B cell (primary cell): ENCODE results near the gene TULP3. TPM values are rescaled to one million over a fixed set of nuclear protein-coding genes. Genes with fewer than 3 reads are reported as not detected.

Source experiments
- ATAC-seq: fragments of 200-7000 bp; cut with Tn5 transposase; one replicate; pipeline ENCODE4 v1.10.0; 2021; ENCODE audit warnings: low read depth, mild to moderate bottlenecking, moderate number of reproducible peaks, moderate library complexity
- CTCF ChIA-PET: fragments of 350-600 bp; sonication (Branson Sonifier 250); formaldehyde crosslinking; loops from one replicate; lab custom pipeline; 2021; ENCODE audit warnings: antibody characterized with exemption, inconsistent platforms; lab: Charles Lee
- POLR2A ChIA-PET: fragments of 350-600 bp; sonication (Branson Sonifier 250); formaldehyde crosslinking; loops from one replicate; lab custom pipeline; 2021; ENCODE audit warnings: antibody characterized with exemption; lab: Charles Lee
- DNase-seq: peaks from one replicate; pipeline ENCODE4 v3.0.0; 2013
- H2AFZ ChIP-seq: 2 replicates; pipeline ENCODE4 v1.6.1; 2012; ENCODE audit warnings: mild to moderate bottlenecking, low read depth, low read length; ENCODE audit not compliant: insufficient read depth, poor library complexity, severe bottlenecking
- H3K27ac ChIP-seq, 2 donors: 1 replicate in 1 of 2; 2 replicates in 1 of 2; pipeline ENCODE4 v1.5.1; 2012 to 2013; ENCODE audit warnings: low read length in 2 of 2, mild to moderate bottlenecking in 2 of 2, moderate library complexity in 1 of 2
- H3K27me3 ChIP-seq, 4 experiments: fragments of 200-600 bp in 1 of 4; sonication (generic) in 1 of 4; replicated peaks in 1 of 4; 1 replicate in 2 of 4; 2 replicates in 2 of 4; pipeline versions ENCODE4 v1.6.1 to v1.7.0; 2013 to 2016; ENCODE audit warnings: low read length in 3 of 4, mild to moderate bottlenecking in 2 of 4, mixed read lengths in 1 of 4, moderate library complexity in 1 of 4; ENCODE audit not compliant: insufficient read depth in 4 of 4, control insufficient read depth in 3 of 4; ENCODE audit errors: control extremely low read depth in 1 of 4
- H3K36me3 ChIP-seq, 2 experiments: replicated peaks in 1 of 2; 1 replicate in 1 of 2; 2 replicates in 1 of 2; pipeline versions ENCODE4 v1.6.1 to v1.7.1; 2013; ENCODE audit warnings: low read length in 1 of 2; ENCODE audit not compliant: insufficient read depth in 2 of 2, control insufficient read depth in 1 of 2; ENCODE audit errors: control extremely low read depth in 1 of 2, extremely low read depth in 1 of 2
- H3K4me1 ChIP-seq, 2 donors: fragments of 200-600 bp in 1 of 2; sonication (generic) in 1 of 2; 1 replicate in 1 of 2; 2 replicates in 1 of 2; pipeline versions ENCODE4 v1.5.1 to v1.6.1; 2013 to 2017; ENCODE audit warnings: low read length in 2 of 2; ENCODE audit not compliant: control insufficient read depth in 2 of 2, insufficient read depth in 2 of 2
- H3K4me2 ChIP-seq: replicated peaks from 2 replicates; pipeline ENCODE3; 2012; ENCODE audit warnings: mild to moderate bottlenecking, low read depth, low read length; ENCODE audit not compliant: poor library complexity, severe bottlenecking
- H3K4me3 ChIP-seq, 5 experiments: fragments of 200-600 bp in 1 of 5; sonication (generic) in 1 of 5; 1 replicate in 3 of 5; 2 replicates in 2 of 5; pipeline versions ENCODE4 v1.5.1 to v1.7.0; 2011 to 2016; ENCODE audit warnings: low read length in 4 of 5, mild to moderate bottlenecking in 4 of 5, low read depth in 2 of 5, control low read depth in 1 of 5, moderate library complexity in 1 of 5; ENCODE audit not compliant: insufficient read depth in 1 of 5; ENCODE audit errors: control extremely low read depth in 1 of 5, extremely low read depth in 1 of 5
- H3K79me2 ChIP-seq: fragments of 200-600 bp; sonication (generic); one replicate; pipeline ENCODE4 v1.6.0; 2016; ENCODE audit warnings: low read length; ENCODE audit not compliant: control insufficient read depth, insufficient read depth
- H3K9ac ChIP-seq: fragments of 200-600 bp; sonication (generic); 2 replicates; pipeline ENCODE4 v1.6.1; 2017; ENCODE audit warnings: mild to moderate bottlenecking, low read length, moderate library complexity
- H3K9me3 ChIP-seq, 3 donors: one replicate each; pipeline versions ENCODE4 v1.6.1 to v1.7.1; 2013; ENCODE audit warnings: low read length in 2 of 3; ENCODE audit not compliant: control insufficient read depth in 2 of 3, insufficient read depth in 1 of 3; ENCODE audit errors: control extremely low read depth in 1 of 3
- H4K20me1 ChIP-seq: 2 replicates; pipeline ENCODE4 v1.6.0; 2012; ENCODE audit warnings: mild to moderate bottlenecking, low read length; ENCODE audit not compliant: insufficient read depth, control insufficient read depth, poor library complexity, severe bottlenecking
- H3K27ac Mint-ChIP-seq: one replicate; pipeline ENCODE4 v1.8.0; 2021; ENCODE audit warnings: mixed read lengths
- H3K27me3 Mint-ChIP-seq: one replicate; pipeline ENCODE4 v1.8.0; 2021; ENCODE audit warnings: mixed read lengths
- H3K4me1 Mint-ChIP-seq: one replicate; pipeline ENCODE4 v1.8.0; 2021; ENCODE audit warnings: mixed read lengths
- H3K4me3 Mint-ChIP-seq: one replicate; pipeline ENCODE4 v1.8.0; 2021; ENCODE audit warnings: mixed read lengths
- H3K9me3 Mint-ChIP-seq: one replicate; pipeline ENCODE4 v1.8.0; 2022; ENCODE audit warnings: mixed read lengths; ENCODE audit not compliant: insufficient read depth
- CTCF ChIP-seq: fragments of 200-600 bp; IDR thresholded peaks from one replicate; pipeline ENCODE4 v1.8.0; 2022; ENCODE audit warnings: antibody characterized with exemption, mild to moderate bottlenecking
- EZH2 ChIP-seq: IDR thresholded peaks from 2 replicates; pipeline ENCODE4 v1.6.1; 2012; ENCODE audit warnings: borderline replicate concordance, low read depth, mild to moderate bottlenecking, moderate library complexity, low read length; ENCODE audit not compliant: insufficient read depth, poor library complexity, severe bottlenecking
- WGBS: methylation state at CpG from one replicate; pipeline ENCODE4 v1.1.5; 2013; ENCODE audit warnings: missing lambda C conversion rate; ENCODE audit not compliant: insufficient coverage; 5-methylcytosine and 5-hydroxymethylcytosine counted together
- intact Hi-C: fragments of 100-400 bp; cut with micrococcal nuclease; formaldehyde crosslinking; loops from one replicate; pipeline ENCODE4 v1.10.0; 2022
- polyA plus RNA-seq: library from polyadenylated mRNA; depleted of rRNA; stranded (reverse); fragments of >200 nt; gene quantifications from 2 replicates; pipeline ENCODE4 v1.2.3, GENCODE V29; 2012
- total RNA-seq, 2 donors: library from RNA; stranded (reverse); fragments of 120-200 nt in 1 of 2; gene quantifications; 1 replicate in 1 of 2; 2 replicates in 1 of 2; pipeline versions ENCODE4 v1.2.3 to v1.2.4, GENCODE V29; 2013 to 2022

Gene TULP3
- total and polyA plus RNA-seq, 2 donors (not counting 1 experiment from before 2014, with no cell fraction given) = 8.3 to 9.2 TPM

- H3K4me3 ChIP-seq = no peak overlapping the region
- H3K27ac ChIP-seq = no peak overlapping the region
- no peaks in the 10 kb centered on the region for H4K20me1 ChIP-seq
- H2AFZ ChIP-seq = no peak overlapping the region
- no peaks in the 10 kb centered on the region for H3K9me3 ChIP-seq
- H3K27ac Mint-ChIP-seq = no peak overlapping the region
- H3K9me3 Mint-ChIP-seq = no peaks in the 10 kb centered on the region
- POLR2A ChIA-PET = no interaction called here
- TF ChIP-seq EZH2 (no peak), CTCF (no peak)
- H3K79me2 ChIP-seq = no peaks in the 10 kb centered on the region
- no peak overlapping the region for H3K4me3 Mint-ChIP-seq
- intact Hi-C loops = loop anchor here (10.0 kb wide), 1 partner anchor 177 kb away; no protein-coding TSS in a partner anchor
- 95% methylated on average over 4 of the region's 7 CpGs for WGBS
- ATAC-seq = no peak
- no peak overlapping the region for H3K9ac ChIP-seq
- peaks cover 0 to 10% of the 10 kb centered on the region in 2 experiments for H3K36me3 ChIP-seq
- CTCF ChIA-PET = no interaction called here
- DNase-seq = no peak
- H3K27me3 Mint-ChIP-seq = no peaks in the 10 kb centered on the region
- H3K4me1 ChIP-seq = no peaks in the 10 kb centered on the region
- no peaks in the 10 kb centered on the region for H3K27me3 ChIP-seq
- H3K4me1 Mint-ChIP-seq = no peaks in the 10 kb centered on the region
- H3K4me2 ChIP-seq = no peak overlapping the region
Observed at GRCh38 chr12:2857576-2857975, 33.1 kb upstream of the TULP3 start.

- DNase-seq (no peak), ATAC-seq (no peak)
- Mint-ChIP-seq H3K4me1 (no peaks in the 10 kb centered on the region), H3K27me3 (no peaks in the 10 kb centered on the region), H3K27ac (no peak overlapping the region), H3K4me3 (no peak overlapping the region), H3K9me3 (no peaks in the 10 kb centered on the region)
- Histone ChIP-seq H3K79me2 (no peaks in the 10 kb centered on the region), H3K9me3 (no peaks in the 10 kb centered on the region), H3K4me2 (no peak overlapping the region), H3K4me1 (no peaks in the 10 kb centered on the region), H3K9ac (no peak overlapping the region), H2AFZ (no peak overlapping the region), H4K20me1 (no peaks in the 10 kb centered on the region), H3K36me3 (peaks cover 0 to 10% of the 10 kb centered on the region in 2 experiments), H3K27ac (no peak overlapping the region), H3K27me3 (no peaks in the 10 kb centered on the region), H3K4me3 (no peak overlapping the region)
- intact Hi-C loops = loop anchor here (10.0 kb wide), 1 partner anchor 176 kb away; no protein-coding TSS in a partner anchor
- WGBS = 100% methylated on average over 2 of the region's 2 CpGs
- POLR2A ChIA-PET = no interaction called here
- no peak for TF ChIP-seq EZH2
- CTCF ChIA-PET = no interaction called here
Observed at GRCh38 chr12:2858334-2858733, 32.4 kb upstream of the TULP3 start.
